Mammary epithelial cell (primary cell): ENCODE measurements around the gene COL9A3.

ENCODE experiments used
- EZH2 ChIP-seq: IDR thresholded peaks from 2 replicates; pipeline ENCODE4 v1.6.1; 2012; ENCODE audit warnings: low read length, inconsistent platforms, borderline replicate concordance
- TF ChIP-seq, protein P1 (sequence below), 2 donors: IDR thresholded peaks in 1 of 2; conservative IDR thresholded peaks in 1 of 2; 2 replicates each; pipeline ENCODE4 v1.5.1; 2011 to 2012; ENCODE audit warnings: inconsistent platforms in 2 of 2, low read length in 2 of 2, mild to moderate bottlenecking in 2 of 2, control low read depth in 1 of 2, low read depth in 1 of 2; ENCODE audit not compliant: insufficient read depth in 1 of 2; ENCODE audit errors: extremely low read depth in 1 of 2

DNA sequence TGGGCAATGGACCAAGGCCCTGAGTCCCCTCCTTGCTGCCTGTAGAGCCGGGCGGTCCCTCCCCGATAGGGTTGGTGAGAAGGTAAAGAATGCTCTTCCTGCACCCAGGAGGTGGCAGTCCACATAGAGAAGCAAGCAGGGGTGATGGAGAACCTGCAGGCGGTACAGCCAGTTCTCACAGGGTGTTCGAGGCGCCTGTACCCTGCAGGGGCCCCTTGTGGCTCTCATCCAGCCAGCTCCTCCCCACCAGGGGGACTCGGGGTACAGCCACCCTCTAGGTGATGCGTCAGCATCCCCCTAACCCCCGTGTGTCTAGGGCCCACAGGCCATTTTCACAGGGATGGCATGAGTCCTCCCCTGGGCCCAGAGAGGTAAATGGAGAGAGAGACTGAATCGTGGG lies 5.1 kb upstream of the COL9A3 start:
- TF ChIP-seq, protein P1, sequence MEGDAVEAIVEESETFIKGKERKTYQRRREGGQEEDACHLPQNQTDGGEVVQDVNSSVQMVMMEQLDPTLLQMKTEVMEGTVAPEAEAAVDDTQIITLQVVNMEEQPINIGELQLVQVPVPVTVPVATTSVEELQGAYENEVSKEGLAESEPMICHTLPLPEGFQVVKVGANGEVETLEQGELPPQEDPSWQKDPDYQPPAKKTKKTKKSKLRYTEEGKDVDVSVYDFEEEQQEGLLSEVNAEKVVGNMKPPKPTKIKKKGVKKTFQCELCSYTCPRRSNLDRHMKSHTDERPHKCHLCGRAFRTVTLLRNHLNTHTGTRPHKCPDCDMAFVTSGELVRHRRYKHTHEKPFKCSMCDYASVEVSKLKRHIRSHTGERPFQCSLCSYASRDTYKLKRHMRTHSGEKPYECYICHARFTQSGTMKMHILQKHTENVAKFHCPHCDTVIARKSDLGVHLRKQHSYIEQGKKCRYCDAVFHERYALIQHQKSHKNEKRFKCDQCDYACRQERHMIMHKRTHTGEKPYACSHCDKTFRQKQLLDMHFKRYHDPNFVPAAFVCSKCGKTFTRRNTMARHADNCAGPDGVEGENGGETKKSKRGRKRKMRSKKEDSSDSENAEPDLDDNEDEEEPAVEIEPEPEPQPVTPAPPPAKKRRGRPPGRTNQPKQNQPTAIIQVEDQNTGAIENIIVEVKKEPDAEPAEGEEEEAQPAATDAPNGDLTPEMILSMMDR (conservative IDR thresholded peaks at IDR 0.05 in 1 of 2, IDR thresholded peaks at IDR 0.05 in 1 of 2; ENCODE audit: extremely low read depth in 1 of 2, insufficient read depth in 1 of 2, low read depth in 1 of 2, low read length in 2 of 2), result no peak
- no peak for TF ChIP-seq EZH2
